Sciatic nerve (tissue), 2 donors: ENCODE data around the gene KIF2A. TPM values are rescaled to one million over a fixed set of nuclear protein-coding genes. Genes with fewer than 3 reads are reported as not detected.

ENCODE experiments used
- ATAC-seq: fragments of 200-7000 bp; cut with Tn5 transposase; one replicate; pipeline ENCODE4 v1.9.1; 2020; ENCODE audit warnings: mild to moderate bottlenecking, moderate library complexity
- DNase-seq: peaks from one replicate; pipeline ENCODE4 v3.0.0-alpha.2; 2020; ENCODE audit warnings: low spot score
- intact Hi-C: fragments of 100-400 bp; cut with DNase I; formaldehyde crosslinking; loops from one replicate; pipeline ENCODE4 v1.14.2; 2022
- total RNA-seq: library from RNA; stranded (reverse); fragmentation: NEBNext Ultra II Directional; extraction: Animal tissue kit (Norgen Biotek cat#: 25700); gene quantifications from one replicate; pipeline ENCODE4 v1.2.1, GENCODE V29; 2021
- donor health status: DM: no; HTN: no; CAD: no.
- donor health status: DM: no; HTN: no; CAD: no.

The KIF2A gene
- total RNA-seq, 1 donor from 2014 or later, result 54.4 TPM

DNA sequence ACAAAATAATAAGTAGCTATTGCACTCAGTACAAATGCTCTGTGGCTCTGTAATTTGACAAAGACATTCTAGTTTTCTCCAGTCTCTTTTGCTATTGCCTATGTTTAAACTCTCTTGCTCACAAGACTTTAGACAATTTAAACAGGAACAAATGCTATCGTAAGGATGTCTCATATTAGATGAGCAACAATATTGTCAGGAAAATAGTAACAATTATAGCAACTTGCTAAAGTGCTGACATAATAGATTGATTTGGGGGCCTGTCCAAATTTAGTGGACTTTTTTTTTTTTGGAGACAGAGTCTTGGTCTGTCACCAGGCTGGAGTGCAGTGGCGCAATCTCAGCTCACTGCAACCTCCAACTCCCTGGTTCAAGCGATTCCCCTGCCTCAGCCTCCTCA is 11.8 kb downstream of the KIF2A start:
- ATAC-seq (no peak), DNase-seq (no peak)
- intact Hi-C loops, result no loop called here

DNA sequence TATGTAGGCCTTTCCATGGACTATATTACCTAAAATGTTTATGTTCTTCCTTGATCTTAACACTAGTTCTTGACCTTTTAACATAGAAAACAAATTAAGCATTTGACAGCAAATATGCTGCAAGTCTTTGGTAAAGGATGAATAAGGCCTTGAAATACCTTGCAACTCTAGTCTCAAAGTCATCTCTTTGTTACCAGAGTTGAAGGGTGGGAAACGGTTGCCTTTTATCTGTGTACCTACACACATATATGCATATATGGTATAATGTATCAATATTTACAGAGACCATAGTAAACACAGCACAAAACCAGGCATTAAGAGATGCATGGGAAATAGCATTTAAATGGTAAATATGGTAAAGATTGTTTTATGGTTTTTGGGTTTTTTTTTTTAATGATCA is 16.5 kb downstream of the KIF2A start:
- DNase-seq, result no peak
- intact Hi-C loops, result no loop called here
- no peak for ATAC-seq

DNA sequence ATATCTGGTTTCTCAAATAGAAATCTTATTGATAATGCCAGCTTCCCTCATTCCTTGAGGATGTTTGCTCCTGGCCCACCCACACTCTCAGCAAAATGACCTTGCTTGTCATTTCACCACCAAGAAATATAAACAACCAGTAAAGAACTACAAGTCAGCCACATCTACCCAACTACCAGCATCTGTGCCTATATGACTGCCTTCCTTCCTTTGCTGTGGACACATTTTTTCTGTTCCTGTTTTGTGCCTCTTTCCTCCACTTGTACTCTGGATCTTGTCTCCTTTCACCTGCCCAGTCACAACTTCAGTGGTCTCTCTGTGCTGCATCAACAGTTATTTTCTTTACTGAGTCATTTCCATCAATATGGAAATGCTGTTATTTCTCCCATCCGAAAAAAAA is 20.3 kb downstream of the KIF2A start:
- DNase-seq (no peak), ATAC-seq (no peak)
- intact Hi-C loops, result no loop called here

DNA sequence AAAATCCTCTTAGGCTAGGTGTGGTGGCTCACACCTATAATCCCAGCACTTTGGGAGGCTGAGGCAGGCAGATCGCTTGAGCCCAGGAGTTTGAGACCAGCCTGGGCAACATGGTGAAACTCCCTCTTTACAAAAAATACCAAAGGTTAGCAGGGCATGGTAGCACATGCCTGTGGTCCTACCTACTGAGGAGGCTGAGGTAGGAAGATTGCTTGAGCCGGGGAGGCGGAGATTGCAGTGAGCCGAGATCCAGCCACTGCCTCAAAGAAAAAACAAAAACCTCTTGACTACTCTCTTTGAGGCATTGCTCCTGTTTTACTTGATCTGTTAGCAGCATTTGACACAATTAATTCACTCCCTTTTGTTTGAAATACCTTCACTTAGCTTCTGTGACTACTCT is 20.7 kb downstream of the KIF2A start:
- no peak for DNase-seq
- no peak for ATAC-seq
- intact Hi-C loops, result no loop called here

DNA sequence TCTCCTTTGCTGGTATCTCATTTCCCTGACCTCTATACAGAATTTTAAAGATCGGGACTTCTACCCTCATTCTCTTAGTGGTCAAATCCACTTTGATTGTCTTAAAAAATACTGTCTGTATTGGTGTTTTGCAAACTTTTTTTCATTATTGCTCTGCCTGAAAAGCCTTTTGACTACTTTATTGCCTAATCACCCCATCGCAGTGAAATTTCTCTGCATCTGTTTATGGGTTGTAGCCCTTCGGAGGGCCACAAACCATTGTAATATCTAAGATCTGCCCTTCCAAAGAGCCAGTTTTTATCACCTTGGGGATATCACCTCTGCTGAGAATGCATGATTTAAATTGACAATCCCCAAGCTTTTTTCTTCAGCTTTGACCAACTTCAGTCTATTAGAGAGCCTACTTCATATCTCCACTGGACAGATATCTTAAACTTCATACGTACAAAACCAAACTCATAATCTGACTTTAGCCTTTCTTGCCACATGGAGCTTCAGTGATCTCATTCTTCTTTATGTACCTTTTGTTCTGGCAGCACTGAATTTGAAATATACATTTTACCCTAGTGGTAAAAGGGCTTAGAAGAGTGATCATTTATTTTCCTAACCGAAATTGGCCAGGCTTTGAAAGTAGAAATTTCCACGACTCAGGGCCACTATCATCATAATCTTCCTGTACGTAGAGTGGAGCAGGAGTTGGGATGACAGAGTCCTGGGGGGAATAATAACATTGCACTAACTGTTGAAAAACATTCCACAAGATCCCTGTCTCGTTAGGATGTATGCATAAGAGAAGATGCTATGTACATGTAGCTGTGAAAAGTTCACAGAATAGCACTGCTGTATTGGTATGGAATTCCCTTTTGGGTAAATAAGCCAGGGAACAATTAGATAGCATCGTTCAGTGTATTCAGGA is 21.4 kb downstream of the KIF2A start:
- DNase-seq (no peak), ATAC-seq (no peak)
- intact Hi-C loops, result no loop called here

DNA sequence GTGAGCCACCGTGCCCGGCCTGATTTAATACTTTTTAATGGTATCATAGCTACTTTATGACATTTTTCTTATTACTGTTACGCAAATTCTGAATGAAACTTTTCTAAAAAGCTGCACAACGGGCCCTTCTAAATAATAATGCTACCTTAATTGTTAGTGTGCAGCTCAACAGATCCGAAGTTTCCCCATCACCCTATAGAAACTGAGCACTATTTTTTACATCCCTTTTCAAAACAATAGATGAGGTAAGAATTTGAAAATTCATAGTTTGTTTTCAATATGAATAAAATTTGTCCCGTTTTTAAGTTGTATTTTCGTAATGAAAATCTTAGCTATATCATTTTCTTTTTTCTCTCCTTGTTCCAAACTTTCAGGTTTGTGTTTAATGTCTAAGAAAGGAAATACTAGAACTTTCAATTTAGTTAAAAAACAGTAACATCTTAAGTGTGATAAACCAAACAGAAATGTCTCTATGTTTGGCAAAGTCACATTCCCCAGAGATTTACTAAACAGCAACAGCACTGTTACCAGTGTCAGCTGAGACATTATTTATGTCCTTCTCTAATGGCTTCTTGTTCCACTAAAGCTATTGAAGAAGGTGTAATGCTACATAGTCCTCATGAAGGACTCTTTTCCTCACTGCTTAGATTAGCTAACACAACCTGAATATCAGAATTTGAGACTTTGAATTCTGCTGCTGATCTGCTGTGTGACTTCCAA is 22.9 kb downstream of the KIF2A start:
- DNase-seq, result no peak
- intact Hi-C loops, result no loop called here
- no peak for ATAC-seq

DNA sequence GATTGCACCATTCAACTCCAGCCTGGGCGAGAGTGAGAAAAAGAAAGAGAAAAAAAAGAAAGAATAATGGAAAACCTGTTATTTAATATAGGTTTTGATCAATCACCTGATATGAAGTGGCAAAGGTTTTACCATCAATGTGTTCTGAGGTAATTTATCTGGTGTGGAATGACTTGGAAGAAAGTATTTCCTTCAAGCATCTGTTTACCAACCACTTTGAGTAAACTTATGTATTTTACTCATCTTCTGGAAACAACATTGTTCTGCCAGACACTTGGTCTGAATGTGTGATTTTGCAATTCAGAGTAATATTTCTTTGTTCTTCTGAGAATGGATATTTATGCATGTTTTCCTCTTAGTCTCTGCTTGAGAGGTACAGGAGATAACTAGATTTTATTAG is 24.3 kb downstream of the KIF2A start:
- ATAC-seq, result no peak
- DNase-seq, result no peak
- intact Hi-C loops, result no loop called here

DNA sequence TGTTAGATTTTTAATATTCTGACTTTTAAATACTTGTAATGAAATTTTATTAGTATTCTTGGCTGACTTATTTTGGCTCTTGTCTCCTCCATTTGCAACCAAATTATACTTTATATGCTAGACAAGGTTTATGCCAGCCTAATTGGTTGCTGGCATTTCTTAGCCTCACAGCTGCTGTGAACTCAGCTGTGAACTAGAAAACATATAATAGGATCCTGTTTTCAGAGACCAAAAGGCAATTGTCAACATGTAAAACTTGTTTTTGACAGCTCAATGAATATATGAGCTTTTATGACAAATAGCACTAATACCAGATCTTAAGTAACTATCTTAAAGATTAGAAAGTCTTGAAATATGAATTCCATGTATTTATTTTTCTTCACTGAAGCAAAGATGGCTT is 25.9 kb downstream of the KIF2A start:
- intact Hi-C loops, result no loop called here
- ATAC-seq, result no peak
- no peak for DNase-seq

DNA sequence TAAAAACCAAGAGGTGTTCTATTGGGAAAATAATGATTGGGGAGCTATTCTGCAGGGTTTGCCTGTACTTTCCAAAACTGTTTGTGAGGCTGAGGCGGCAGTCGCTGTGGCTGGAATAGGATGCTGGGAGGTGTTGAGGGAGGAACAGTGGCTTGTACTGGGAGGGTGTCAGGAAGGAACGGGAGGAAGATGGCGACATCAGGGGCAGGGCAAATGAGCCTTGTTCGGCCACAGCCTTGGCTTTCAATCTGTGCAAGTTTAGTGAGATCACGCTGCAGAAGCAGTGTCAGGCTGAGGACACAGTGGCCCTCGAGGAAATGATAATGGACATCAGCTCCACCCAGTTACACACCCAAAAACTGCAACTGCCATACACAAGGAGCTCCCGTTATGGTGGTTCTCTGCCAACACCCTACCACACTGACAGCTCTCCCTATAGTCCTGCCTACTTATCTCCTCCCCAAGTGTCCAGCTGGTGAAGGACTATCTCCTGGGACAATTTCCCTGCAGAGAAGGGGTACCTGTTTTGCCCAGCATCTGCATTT is 27.3 kb downstream of the KIF2A start:
- no peak for DNase-seq
- ATAC-seq, result no peak
- intact Hi-C loops, result no loop called here

DNA sequence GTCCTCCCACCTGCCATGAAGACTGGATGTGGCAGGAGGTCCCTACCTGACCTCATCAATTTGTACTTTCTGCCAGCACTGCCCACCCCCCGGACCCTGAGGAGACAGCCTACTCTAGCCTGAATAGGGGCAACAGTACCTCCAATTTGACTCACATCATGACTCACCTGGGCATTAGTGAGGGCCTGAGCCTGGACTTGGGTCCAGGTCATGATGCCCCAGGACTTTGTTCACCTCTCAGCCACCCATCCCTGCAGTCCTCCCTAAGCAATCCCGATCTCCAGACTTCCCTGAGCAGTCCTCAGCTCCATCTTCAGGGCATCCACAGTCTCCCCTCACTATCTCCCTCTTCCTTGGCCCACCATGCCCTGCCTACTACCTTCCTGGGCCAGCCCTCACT is 28.1 kb downstream of the KIF2A start:
- ATAC-seq (no peak), DNase-seq (no peak)
- intact Hi-C loops, result no loop called here

DNA sequence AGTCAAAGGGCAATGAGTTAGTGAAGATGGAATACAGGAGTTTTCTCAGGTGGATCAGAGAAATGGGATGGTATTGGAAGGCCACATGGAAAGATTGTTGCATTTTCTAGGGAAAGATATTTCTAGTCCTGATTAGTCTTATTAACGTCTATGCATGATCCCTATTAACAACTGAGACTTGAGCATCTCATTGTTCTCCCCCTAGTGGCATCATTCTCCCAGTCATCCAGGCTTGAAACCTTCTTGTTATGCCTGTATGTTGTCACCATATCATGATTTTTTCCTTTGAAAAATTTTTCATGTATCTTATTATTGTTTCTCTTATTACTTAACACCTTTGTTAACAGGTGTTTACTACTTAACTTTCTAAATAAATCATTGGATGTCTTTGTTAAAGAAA is 34.4 kb downstream of the KIF2A start:
- ATAC-seq (no peak), DNase-seq (no peak)

DNA sequence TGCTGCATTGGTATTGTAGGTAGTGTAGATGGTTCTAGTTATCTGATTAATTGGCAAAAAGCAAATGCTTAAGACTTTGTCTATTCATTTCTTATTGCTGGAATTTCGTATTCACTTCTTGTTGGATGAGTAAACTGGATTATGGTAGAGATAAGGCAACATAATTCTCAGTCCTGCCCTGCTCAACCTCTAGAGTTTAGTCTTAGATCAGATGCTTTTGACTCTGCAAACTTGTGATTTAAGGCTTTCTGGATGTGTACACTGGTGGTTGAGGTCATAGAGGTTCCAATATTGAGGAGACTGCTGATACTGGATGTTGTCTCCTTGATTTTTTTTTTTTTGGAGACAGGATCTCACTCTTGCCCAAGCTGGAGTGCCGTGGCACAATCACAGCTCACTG is 35.0 kb downstream of the KIF2A start:
- DNase-seq, result no peak
- intact Hi-C loops, result no loop called here
- no peak for ATAC-seq

More for the DNA sequence above, 34.4 kb downstream of the KIF2A start:
- intact Hi-C loops, result no loop called here

DNA sequence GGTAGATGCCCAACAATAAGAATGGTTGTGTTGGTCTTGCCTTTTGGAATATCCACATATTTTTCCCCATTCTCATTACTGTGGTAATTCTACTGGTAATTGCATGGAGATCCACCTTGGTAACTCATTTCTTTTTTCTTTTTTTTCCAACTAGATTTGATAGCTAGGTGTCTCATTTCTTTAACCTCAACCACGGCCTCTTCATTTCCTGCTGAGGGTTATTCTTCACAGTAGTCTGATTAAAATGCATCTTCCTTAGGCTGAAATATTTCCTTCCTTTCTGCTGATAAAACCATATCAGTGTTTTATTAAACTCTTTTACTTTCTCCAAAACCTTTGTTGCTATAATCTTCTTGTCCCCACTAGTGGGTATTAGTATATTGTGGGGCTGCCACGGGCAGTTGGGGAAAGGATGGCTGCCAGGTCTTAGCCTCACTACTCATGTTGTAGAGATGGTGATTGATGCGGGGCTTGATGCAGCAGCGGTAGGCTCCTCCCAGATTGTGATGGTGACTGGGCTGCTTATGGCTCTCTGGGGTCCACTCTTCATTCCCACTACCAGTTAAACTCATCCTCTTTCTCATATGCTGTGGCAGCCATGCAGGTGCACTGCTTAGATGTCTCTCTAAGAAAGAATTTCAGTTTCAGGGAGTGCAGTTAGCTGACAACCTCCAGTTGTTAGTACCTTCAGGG is 35.9 kb downstream of the KIF2A start:
- intact Hi-C loops, result no loop called here
- DNase-seq, result no peak
- no peak for ATAC-seq

DNA sequence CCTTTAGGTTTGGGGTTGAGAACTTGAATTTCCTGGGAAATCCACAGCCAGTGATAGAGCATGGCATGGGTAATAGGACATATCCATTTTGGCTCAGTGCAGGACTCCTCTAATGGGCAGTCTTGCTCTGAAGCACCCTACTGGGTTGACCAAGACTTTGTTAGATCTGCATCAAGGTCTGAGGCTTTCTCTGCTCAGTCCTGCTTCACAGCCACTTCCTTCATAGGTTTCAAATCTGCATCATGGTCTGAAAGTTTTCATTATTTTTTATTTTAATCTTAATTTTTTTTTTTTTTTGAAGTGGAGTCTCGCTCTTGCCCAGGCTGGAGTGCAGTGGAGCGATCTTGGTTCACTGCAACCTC is 36.5 kb downstream of the KIF2A start:
- DNase-seq, result no peak
- intact Hi-C loops, result no loop called here
- no peak for ATAC-seq

DNA sequence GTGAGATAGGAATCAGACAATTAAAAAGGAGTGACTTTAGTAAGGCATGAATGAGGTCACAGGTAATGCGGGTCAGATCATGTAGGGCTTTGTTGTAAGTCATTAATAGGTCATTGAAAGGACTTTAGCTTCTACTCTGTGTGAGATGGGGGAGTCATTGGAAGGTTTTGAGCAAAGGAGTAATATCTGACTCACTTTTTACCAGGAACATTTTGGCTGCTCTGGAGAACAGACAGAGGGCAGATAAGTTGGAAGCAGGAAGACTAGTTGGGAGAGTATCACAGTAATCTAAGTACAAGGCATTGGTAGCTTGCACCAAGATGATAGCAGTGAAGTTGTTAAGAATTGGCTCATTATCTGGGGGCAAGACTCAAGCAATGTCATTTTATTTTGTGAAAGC is 37.4 kb downstream of the KIF2A start:
- ATAC-seq, result no peak
- intact Hi-C loops, result no loop called here
- no peak for DNase-seq

DNA sequence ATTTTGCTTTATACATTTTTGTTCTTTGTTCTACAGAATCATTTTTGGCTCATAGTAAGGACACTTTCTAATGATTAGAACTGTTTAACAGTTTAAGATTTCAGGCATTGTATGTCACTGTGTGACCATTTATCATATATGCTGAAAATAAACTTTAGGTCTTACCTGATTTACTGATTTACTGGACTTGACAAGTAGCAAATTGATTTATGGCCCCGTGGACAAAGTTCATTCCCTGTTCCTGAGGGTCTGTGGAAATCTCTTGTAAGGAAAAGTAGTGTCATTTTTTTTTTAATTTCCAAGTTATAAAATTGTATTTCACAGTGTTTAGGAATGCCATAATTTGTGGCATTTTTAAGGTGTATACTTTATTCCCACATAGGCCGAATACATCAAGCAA is 40.7 kb downstream of the KIF2A start:
- DNase-seq, result no peak
- no peak for ATAC-seq
- intact Hi-C loops, result no loop called here

DNA sequence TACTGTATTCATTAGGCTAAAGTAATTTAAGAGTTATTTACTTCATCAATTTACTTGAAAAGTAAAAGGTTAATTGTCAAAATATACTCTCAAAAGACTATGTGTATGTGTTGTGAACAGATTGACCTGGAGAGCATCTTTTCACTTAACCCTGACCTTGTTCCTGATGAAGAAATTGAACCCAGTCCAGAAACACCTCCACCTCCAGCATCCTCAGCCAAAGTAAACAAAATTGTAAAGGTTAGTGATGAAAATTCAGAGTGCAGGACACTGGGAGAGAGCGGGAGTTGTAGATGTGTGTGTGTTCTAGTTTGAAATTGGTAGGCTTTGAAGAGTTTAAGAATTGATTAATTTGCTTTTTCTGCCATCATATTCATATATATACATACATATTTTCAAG is 41.9 kb downstream of the KIF2A start:
- DNase-seq, result no peak
- ATAC-seq, result no peak
- intact Hi-C loops, result no loop called here

DNA sequence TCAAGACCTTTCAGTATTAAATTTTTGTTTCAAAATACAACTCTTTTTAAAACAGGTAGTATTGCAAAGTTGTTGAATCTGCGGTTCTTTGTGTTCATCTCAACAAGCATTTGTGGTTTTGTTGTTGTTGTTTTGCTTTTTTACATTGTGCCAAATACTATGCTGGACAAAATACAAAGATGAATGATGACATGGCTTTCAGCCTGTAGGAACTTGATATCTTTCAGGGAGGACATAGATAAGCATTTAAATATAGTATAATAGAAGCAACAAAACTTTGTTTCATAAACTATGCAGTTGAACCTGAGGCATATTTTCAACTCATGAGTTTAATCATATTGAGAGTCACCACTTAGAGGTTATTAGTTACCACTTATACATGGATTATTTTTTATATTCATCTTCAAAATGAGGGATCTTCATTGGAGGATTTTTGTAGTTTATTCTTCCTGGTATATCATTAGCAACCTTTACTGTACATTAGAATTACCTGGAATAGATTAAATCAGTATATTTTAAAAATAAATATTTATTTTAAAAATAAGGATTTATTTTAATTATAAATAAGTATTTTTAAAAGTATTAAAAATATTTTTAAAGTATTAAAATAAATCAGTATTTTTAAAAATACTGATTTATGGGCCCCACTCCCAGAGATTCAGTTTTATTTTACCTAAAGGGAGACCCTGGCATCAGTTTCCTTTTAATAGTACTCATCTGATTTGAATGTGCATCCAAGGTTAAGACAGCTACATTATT is 42.9 kb downstream of the KIF2A start:
- DNase-seq (no peak), ATAC-seq (no peak)
- intact Hi-C loops, result no loop called here
